Retinal pigment epithelial cell (primary cell): ENCODE measurements around the gene TMEM11.

Experiments
- DNase-seq: peaks from one replicate; pipeline ENCODE4 v3.0.0-alpha.2; 2010; ENCODE audit warnings: low read depth
- H3K4me3 ChIP-seq: 2 replicates; pipeline ENCODE4 v1.5.1; 2011; ENCODE audit warnings: mild to moderate bottlenecking, low read length, control low read depth, moderate library complexity
- CTCF ChIP-seq: conservative IDR thresholded peaks from 2 replicates; pipeline ENCODE4 v1.5.1; 2011; ENCODE audit warnings: low read depth, low read length, control low read depth, inconsistent platforms

Gene TMEM11

GRCh38 chr17:21165922-21166594 lies 47.9 kb downstream of the TMEM11 start:
- no peak for TF ChIP-seq CTCF
- no peak for DNase-seq
- H3K4me3 ChIP-seq = no peak overlapping the region

- TF ChIP-seq CTCF = no peak
- no peak overlapping the region for H3K4me3 ChIP-seq
- no peak for DNase-seq
These were observed 49.3 kb downstream of the TMEM11 start for GRCh38 chr17:21164620-21165019.

GRCh38 chr17:21164216-21164615 lies 49.7 kb downstream of the TMEM11 start:
- no peak for TF ChIP-seq CTCF
- DNase-seq = no peak

DNA sequence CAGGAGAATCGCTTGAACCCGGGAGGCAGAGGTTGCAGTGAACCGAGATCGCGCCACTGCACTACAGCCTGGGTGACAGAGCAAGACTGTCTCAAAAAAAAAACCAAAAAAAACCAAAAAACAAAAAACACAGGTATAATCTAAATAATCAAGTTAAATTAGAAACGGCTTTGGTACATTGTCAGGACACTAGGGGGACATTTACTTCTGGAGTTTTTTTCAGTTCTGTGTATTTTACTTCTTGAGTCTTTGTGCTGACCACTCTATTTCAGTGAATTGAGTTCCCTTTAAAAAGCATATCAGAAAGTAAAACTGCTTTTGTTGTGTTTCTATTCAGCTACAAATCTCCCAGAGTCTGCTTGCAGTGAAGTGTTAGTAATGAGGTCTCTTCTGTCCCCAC lies 50.9 kb downstream of the TMEM11 start:
- DNase-seq = no peak
- no peak overlapping the region for H3K4me3 ChIP-seq
- TF ChIP-seq CTCF = no peak

More at GRCh38 chr17:21164216-21164615, 49.7 kb downstream of the TMEM11 start:
- H3K4me3 ChIP-seq = no peak overlapping the region

DNA sequence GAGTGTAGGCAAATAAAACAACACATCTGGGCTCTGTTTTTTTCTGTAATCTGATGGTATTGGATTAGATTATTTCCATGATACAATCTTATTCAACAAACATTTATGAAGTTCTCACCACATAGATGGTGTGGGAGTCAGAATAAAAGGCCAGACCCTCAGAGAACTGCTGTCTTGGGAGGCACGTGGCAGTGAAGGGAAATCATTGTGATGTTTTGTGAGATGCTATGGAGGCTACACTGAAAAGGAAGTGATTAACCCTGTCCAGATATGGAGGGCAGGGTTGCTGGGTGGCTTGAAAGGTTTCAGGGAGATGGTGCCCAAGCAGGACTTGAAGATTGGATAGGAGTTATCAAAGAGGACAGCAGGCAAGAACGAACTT lies 51.6 kb downstream of the TMEM11 start:
- TF ChIP-seq CTCF = no peak
- no peak for DNase-seq
- no peak overlapping the region for H3K4me3 ChIP-seq

DNA sequence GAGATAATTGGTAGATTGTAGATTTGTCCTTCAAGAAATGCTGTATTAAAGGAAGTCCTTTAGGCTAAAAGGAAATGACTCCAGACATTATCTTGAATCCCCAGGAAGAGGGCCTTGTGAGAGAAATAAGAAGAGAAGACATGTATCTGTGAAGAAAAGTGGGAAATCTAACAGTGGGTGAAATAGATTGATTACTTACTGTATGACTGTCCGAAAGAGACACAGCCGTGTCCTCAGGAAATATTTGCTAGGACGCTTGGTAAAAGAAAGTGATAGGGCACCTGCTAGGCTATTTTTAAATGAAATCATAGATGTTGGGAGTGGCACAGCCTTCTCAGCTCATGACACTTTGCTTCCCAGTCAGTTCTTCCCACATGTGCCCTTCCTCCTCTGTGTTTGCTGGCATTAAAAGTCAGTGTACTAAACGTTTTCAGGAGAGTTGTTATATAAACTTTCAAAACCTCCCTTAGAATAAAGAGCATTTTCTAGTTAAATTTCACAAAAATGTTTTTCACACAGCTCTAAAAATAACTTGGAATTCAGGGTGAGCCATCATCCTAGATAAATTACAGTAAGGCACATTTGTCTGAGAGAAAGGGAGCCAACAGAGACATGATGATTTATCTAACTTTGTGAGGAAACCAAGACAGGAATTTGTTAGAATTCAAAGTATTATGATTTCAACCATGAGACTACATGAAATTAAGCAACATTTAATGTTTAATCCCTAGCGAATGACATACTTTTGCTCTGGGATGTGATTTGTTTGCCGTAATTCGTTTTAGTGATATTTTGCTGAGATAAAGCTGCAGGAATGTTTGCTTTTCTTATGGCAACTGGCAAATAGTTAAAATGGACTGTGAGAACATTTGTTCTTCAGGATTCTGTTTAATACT lies 52.2 kb downstream of the TMEM11 start:
- TF ChIP-seq CTCF = no peak
- DNase-seq = no peak
- H3K4me3 ChIP-seq = no peak overlapping the region
